Measurements from ENCODE around the gene CD1C. TPM values are rescaled to one million over a fixed set of nuclear protein-coding genes. Genes with fewer than 3 reads are reported as not detected.

The CD1C gene
- total and polyA plus RNA-seq, 10 of the 15 experiments (the other 5 are each of a cell fraction or from before 2014, with no cell fraction given), result 0.82 to 19.0 (median 9.2) TPM

DNA sequence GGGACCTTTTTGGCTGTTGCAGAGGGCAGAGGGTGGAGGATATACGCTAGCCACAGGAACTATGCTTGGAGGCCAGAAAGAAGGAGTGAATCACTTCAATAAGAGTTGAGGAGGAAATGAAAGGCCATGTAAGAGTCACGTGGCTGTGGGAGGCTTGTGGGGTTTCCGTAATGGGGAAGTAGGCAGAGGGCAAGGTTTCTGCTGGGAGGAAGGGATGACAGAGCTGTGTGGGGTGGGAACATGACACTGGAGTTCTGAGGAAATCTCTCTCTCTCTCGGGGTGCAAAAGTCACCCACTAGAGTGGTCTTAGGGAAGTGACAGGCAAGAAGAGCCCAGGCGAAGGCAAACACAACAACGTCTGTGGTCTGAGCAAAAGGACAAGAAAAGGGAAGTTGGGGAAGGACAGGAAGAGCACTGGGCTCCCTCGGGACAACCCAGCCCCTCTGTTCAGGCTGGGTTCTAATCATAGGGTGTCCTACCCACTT, 3.9 kb upstream of the CD1C start (continued):
- TF ChIP-seq EGR1 (IDR thresholded peaks at IDR 0.05; ENCODE audit: borderline replicate concordance in 1 of 2, low read depth in 2 of 2, low read length in 2 of 2) (peak in 1 of 2 experiments; percentile 74; a peak in 1 of 3 replicates), CBX5 (IDR thresholded peaks at IDR 0.05; ENCODE audit: low read depth) (0 out of 2 replicates have a peak, but pooled peaks have one; percentile 58), IKZF1 (conservative IDR thresholded peaks at IDR 0.05) (peak; percentile 99), POLR2AphosphoS5 (IDR thresholded peaks at IDR 0.05; ENCODE audit: low read length) (no peak), ZSCAN29 (IDR thresholded peaks at IDR 0.05) (no peak), BCLAF1 (IDR thresholded peaks at IDR 0.05) (no peak), EED (IDR thresholded peaks at IDR 0.05; ENCODE audit: low read depth) (peak; percentile 98), NR2C2 (IDR thresholded peaks at IDR 0.05; ENCODE audit: borderline replicate concordance, control insufficient read depth, insufficient read length, low read depth) (no peak), RAD21 (IDR thresholded peaks at IDR 0.05; ENCODE audit: insufficient read depth, low read depth, low read length) (no peak), ZNF217 (IDR thresholded peaks at IDR 0.05) (no peak; the same call in 1 of the 2 replicates), GABPA (IDR thresholded peaks at IDR 0.05; ENCODE audit: low read depth) (peak; percentile 25; the same call in 1 of the 2 replicates), FOXM1 (IDR thresholded peaks at IDR 0.05; ENCODE audit: low read depth, low read length) (peak; percentile 79; the same call in 1 of the 2 replicates), DPF2 (IDR thresholded peaks at IDR 0.05) (peak; percentile 94), REST (IDR thresholded peaks at IDR 0.05; ENCODE audit: low read depth, low read length) (no peak), RBBP5 (conservative IDR thresholded peaks at IDR 0.05) (no peak), BACH1 (IDR thresholded peaks at IDR 0.05; ENCODE audit: borderline replicate concordance) (no peak), NBN (IDR thresholded peaks at IDR 0.05) (peak; percentile 92), MYC (IDR thresholded peaks at IDR 0.05; ENCODE audit: insufficient read depth, insufficient read length, insufficient replicate concordance, low read length, severe bottlenecking) (no peak)
- TF ChIP-seq, protein P1, sequence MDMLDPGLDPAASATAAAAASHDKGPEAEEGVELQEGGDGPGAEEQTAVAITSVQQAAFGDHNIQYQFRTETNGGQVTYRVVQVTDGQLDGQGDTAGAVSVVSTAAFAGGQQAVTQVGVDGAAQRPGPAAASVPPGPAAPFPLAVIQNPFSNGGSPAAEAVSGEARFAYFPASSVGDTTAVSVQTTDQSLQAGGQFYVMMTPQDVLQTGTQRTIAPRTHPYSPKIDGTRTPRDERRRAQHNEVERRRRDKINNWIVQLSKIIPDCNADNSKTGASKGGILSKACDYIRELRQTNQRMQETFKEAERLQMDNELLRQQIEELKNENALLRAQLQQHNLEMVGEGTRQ (IDR thresholded peaks at IDR 0.05; ENCODE audit: borderline replicate concordance, low read depth, low read length), result peak; percentile 75
- TF ChIP-seq, protein P2, sequence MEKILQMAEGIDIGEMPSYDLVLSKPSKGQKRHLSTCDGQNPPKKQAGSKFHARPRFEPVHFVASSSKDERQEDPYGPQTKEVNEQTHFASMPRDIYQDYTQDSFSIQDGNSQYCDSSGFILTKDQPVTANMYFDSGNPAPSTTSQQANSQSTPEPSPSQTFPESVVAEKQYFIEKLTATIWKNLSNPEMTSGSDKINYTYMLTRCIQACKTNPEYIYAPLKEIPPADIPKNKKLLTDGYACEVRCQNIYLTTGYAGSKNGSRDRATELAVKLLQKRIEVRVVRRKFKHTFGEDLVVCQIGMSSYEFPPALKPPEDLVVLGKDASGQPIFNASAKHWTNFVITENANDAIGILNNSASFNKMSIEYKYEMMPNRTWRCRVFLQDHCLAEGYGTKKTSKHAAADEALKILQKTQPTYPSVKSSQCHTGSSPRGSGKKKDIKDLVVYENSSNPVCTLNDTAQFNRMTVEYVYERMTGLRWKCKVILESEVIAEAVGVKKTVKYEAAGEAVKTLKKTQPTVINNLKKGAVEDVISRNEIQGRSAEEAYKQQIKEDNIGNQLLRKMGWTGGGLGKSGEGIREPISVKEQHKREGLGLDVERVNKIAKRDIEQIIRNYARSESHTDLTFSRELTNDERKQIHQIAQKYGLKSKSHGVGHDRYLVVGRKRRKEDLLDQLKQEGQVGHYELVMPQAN (conservative IDR thresholded peaks at IDR 0.05), result peak; percentile 62; the same call in 1 of the 2 replicates
- TF ChIP-seq, protein P3, sequence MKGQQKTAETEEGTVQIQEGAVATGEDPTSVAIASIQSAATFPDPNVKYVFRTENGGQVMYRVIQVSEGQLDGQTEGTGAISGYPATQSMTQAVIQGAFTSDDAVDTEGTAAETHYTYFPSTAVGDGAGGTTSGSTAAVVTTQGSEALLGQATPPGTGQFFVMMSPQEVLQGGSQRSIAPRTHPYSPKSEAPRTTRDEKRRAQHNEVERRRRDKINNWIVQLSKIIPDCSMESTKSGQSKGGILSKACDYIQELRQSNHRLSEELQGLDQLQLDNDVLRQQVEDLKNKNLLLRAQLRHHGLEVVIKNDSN (IDR thresholded peaks at IDR 0.05; ENCODE audit: borderline replicate concordance, extremely low read length, insufficient read depth, low read depth, low read length), result peak; percentile 81

All from GM12878 (cell line).